Spinal cord (tissue), 10 donors: ENCODE results near the gene DIP2B. TPM values are rescaled to one million over a fixed set of nuclear protein-coding genes. Genes with fewer than 3 reads are reported as not detected.

ENCODE experiments used
- DNase-seq, 6 donors: peaks; one replicate each; pipeline versions ENCODE4 v3.0.0 to v3.0.0-alpha.2; 2013 to 2015; ENCODE audit warnings: low spot score in 6 of 6, low read depth in 4 of 6
- H3K27ac ChIP-seq: one replicate; pipeline ENCODE4 v1.5.1; 2013; ENCODE audit warnings: low read depth, low read length, control low read depth
- H3K27me3 ChIP-seq: one replicate; pipeline ENCODE4 v1.6.1; 2013; ENCODE audit warnings: low read length; ENCODE audit not compliant: control insufficient read depth, insufficient read depth
- H3K36me3 ChIP-seq: one replicate; pipeline ENCODE4 v1.6.1; 2013; ENCODE audit warnings: low read length; ENCODE audit not compliant: control insufficient read depth, insufficient read depth
- H3K4me1 ChIP-seq: one replicate; pipeline ENCODE4 v1.6.1; 2013; ENCODE audit warnings: low read length; ENCODE audit not compliant: control insufficient read depth, insufficient read depth
- H3K4me3 ChIP-seq: one replicate; pipeline ENCODE4 v1.5.1; 2013; ENCODE audit warnings: low read depth, low read length, control low read depth
- H3K9me3 ChIP-seq: one replicate; pipeline ENCODE4 v1.6.1; 2013; ENCODE audit warnings: low read length; ENCODE audit not compliant: control insufficient read depth, insufficient read depth
- WGBS: methylation state at CpG from one replicate; pipeline ENCODE4 v1.1.5; 2013; ENCODE audit warnings: missing lambda C conversion rate; ENCODE audit not compliant: insufficient coverage; 5-methylcytosine and 5-hydroxymethylcytosine counted together
- polyA plus RNA-seq, 2 donors: library from polyadenylated mRNA; unstranded; fragments of 120-200 nt; gene quantifications; one replicate each; pipeline ENCODE4 v1.2.1, GENCODE V29; 2013; ENCODE audit not compliant: insufficient read length in 2 of 2
- total RNA-seq, 2 donors: library from RNA; depleted of rRNA in 1 of 2; stranded (reverse); fragments of 120-200 nt in 1 of 2; fragments of >200 nt in 1 of 2; gene quantifications; one replicate each; pipeline versions ENCODE4 v1.2.3 to v1.2.4, GENCODE V29; 2013 to 2014
- donor health status: healthy.

The DIP2B gene
- total and polyA plus RNA-seq, 4 donors = 41.8 to 90.8 (median 54.0) TPM

DNA sequence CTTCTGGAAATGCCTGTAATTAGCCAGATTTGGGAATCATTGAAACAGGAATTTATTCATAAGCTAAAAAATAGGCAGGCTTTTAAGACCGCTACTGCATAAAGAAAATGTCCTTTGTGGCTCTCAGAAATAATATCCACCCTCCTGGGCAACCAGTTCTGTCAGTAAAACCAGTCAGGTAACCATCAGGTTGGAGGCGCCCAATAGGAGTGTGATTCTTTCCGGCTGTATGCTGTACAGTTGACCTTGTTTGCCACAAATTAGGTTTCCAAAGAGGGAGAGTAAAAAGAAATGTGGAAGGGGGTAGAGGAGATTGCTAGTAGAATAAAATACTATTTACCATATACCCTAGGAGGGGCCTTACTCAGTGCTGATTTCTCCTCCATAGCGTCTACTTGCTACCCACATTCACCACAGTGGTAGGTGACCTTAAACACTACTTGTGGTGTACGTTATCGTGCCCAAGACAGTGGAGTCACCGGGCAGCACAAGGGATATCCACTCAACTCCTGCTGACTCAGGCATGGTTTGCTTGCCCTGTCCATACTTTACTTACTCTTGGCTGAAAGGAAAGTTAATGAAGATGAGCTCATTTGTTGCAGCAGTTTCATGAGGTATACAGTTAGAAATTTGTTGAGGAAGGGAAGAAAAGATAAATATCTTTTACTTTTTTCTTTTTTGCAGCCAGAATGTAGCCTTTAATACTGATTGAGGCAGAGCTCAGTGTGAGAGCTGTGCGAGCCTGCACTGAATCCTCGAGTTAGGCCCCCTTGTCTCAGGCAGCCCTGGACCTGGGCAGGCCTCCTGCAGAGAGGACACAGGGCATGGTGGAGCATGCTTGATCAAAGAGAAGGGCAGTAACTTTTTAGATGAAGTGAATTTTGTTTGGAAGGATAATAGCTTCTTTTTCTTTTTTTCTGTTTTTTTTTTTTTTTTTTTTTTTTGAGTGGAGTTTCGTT lies 76.7 kb downstream of the DIP2B start:
- 56% methylated on average over 2 of the region's 10 CpGs for WGBS
- Histone ChIP-seq H3K27ac (no peak overlapping the region), H3K27me3 (no peaks in the 10 kb centered on the region), H3K9me3 (no peaks in the 10 kb centered on the region), H3K36me3 (no peaks in the 10 kb centered on the region), H3K4me3 (no peak overlapping the region), H3K4me1 (peaks cover 6% of the 10 kb centered on the region)
- no peak for DNase-seq

DNA sequence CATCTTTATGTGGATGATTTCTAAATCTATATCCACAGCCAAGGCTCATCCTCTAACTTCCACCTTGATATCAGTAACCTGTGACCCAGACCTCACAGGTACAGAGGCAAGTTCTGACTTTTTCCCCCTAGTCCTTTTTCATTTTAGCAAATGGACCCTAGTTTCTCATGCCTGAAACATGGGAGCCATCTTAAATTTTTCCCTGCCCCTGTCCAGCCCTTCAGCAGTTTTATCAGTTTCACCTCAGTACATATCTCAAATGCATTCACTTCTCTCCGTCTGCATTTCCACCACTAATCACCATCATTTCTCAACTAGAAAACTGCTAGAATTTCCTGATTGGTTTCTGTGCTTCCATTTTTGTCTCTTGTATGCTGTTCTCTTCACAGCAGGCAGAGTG lies 79.3 kb downstream of the DIP2B start:
- H3K4me1 ChIP-seq = peaks cover 6% of the 10 kb centered on the region
- H3K36me3 ChIP-seq = no peaks in the 10 kb centered on the region
- 100% methylated on average over 1 of the region's 1 CpG for WGBS
- H3K27ac ChIP-seq = no peak overlapping the region
- no peaks in the 10 kb centered on the region for H3K27me3 ChIP-seq
- H3K4me3 ChIP-seq = no peak overlapping the region
- no peaks in the 10 kb centered on the region for H3K9me3 ChIP-seq
- DNase-seq = no peak

DNA sequence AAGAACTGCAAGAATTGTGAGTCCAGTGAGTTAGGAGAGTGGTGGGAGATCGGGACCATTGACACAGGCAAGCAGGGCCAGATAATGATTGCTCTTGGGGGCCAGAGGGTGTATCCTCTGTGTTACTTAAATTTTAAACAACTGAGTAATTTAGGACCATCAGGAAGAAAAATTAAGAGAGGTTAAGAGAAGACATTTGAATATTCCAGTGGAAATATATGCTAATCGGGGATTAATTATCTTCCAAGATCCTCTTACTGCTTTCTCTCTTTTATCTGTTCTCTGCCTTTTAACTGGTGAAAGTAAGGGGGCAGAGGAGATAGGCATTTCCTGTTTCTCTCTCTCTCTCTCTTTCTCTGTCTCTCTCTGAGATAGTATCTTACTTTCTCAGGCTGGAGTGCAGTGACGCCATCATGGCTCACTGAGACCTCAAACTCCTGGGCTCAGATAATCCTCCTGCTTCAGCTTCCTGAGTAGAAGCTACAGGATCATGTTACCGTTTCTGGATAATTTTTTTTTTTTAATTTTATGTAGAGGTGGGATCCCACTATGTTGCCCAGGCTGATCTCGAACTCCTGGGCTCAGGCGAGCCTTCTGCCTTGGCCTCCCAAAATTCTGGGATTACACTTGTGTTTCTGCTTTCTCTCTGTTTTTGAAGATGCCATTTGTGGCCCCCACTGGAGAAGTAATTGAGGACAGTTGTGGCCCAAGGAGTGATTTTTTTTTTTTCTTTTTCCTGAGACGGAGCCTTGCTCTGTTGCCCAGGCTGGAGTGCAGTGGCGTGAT lies 85.1 kb downstream of the DIP2B start:
- H3K4me3 ChIP-seq = no peak overlapping the region
- H3K27me3 ChIP-seq = no peaks in the 10 kb centered on the region
- H3K4me1 ChIP-seq = no peaks in the 10 kb centered on the region
- WGBS = 93% methylated on average over 4 of the region's 8 CpGs
- DNase-seq = no peak
- no peak overlapping the region for H3K27ac ChIP-seq
- no peaks in the 10 kb centered on the region for H3K9me3 ChIP-seq
- H3K36me3 ChIP-seq = no peaks in the 10 kb centered on the region

DNA sequence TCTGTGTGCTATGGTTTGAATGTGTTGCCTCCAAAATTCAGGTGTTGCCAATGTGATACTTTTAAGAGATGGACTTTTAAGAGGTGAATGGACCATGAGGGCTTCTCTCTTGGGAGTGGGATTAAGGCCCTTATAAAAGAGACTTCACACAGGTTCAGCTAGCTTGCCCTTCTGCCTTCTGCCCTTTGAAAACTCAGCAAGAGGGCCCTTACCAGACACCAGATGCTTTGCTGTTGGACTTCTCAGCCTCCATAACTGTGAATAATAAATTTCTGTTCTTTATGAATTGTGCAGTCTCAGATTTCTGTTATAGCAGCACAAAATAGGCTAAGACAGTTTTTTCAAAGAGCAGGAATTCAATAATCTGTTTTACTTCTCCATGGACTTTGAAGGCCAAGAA lies 86.1 kb downstream of the DIP2B start:
- Histone ChIP-seq H3K9me3 (no peaks in the 10 kb centered on the region), H3K4me3 (no peak overlapping the region), H3K27me3 (no peaks in the 10 kb centered on the region), H3K36me3 (no peaks in the 10 kb centered on the region), H3K4me1 (no peaks in the 10 kb centered on the region), H3K27ac (no peak overlapping the region)
- DNase-seq = no peak

DNA sequence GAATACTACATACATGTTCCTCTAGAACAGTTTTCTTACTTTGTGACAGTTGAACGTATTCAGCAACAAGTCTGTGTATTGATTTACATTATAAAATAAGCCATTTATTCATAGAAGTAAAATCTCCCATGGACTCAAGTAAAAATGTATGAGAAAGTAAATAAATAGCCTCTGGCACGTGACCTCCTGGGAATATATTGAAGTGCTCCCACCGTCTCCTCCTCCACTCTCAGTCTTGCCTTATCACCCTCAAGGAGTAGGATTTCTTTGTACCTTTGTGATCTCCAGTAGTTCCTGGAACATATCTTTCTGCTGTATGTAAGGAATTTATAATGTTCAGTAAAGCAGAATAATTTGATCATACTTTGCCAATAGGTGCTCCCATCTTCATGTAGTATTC lies 90.9 kb downstream of the DIP2B start:
- Histone ChIP-seq H3K4me1 (peaks cover 3% of the 10 kb centered on the region), H3K36me3 (no peaks in the 10 kb centered on the region), H3K4me3 (no peak overlapping the region), H3K9me3 (no peaks in the 10 kb centered on the region), H3K27ac (no peak overlapping the region), H3K27me3 (no peaks in the 10 kb centered on the region)
- no CpG with 5 or more reads among the region's 3 CpGs for WGBS
- no peak for DNase-seq

DNA sequence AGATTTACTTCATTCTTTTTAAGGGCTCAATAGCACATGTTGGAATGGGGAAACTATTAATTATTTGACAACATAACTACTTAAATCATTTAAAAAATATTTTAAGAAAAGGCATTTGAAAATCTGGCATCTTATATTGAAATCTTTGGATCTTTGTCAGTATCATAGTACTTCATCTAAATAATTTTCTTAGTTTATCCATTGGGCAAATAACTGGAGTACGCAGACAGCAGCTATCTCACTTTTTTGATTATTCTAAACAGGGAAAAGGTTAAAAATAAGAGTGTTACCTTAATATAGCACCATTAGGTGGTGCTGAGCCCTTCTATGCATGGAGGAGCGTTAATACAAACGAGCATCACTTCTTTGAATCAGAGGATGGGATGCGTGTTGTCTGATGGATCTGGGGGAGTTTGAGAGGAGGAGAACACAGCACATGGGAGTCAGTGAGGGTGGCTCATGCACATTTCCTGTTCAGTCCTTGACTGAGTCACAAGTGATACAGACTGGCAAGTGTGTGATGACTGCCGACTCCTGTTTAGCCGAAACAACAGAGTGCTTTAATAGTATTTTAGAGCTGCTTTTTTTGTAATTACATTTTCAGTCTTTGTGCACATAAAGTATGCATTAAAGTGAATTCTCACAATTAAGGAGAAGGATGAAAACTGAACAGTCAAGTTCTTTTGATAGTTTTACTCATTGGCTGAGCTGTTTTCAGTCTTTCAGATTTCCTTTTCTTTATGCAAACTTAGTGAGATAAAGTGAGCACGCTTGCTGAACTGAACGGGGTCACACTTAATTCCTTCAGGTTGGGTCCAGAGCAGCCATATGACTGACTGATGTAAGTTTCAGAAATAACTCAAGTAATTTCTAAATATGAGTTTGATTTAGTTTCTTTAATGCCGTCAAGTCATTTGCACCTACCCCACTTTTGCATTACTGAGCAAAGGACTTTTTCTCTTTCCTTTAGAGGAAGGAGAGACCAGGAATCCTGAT lies 92.7 kb downstream of the DIP2B start:
- H3K27ac ChIP-seq = no peak overlapping the region
- H3K4me3 ChIP-seq = no peak overlapping the region
- H3K4me1 ChIP-seq = peaks cover 3% of the 10 kb centered on the region
- no peak for DNase-seq
- H3K36me3 ChIP-seq = no peaks in the 10 kb centered on the region
- WGBS = 50% methylated on average over 3 of the region's 9 CpGs
- H3K9me3 ChIP-seq = no peaks in the 10 kb centered on the region
- no peaks in the 10 kb centered on the region for H3K27me3 ChIP-seq

DNA sequence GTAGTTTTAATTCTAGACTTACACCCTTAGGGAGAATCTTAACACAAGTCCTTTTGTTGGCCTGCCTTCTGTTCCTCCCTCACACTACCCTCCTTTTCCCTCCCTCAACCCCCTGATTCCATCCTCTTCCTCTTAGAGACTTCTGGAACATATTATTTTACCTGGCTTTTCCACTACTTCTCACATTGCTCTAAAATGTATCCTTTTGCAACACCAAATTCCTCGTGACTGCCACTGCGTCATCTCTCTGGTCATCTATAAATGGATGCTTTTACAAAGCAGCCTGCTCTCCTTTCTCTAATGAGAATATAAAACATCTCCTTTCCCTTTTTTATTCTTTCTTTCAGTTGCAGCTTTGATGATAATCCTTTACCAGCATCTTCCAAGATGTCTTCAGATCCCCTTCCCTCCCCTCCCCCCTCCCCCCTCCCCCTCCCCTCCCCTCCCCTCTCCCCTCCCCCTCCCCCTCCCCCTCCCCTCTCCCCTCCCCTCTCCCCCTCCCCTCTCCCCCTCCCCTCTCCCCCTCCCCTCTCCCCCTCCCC lies 93.6 kb downstream of the DIP2B start:
- WGBS = 83% methylated on average over 2 of the region's 2 CpGs
- DNase-seq = no peak
- Histone ChIP-seq H3K36me3 (no peaks in the 10 kb centered on the region), H3K27ac (no peak overlapping the region), H3K27me3 (no peaks in the 10 kb centered on the region), H3K4me1 (peaks cover 3% of the 10 kb centered on the region), H3K4me3 (no peak overlapping the region), H3K9me3 (no peaks in the 10 kb centered on the region)

DNA sequence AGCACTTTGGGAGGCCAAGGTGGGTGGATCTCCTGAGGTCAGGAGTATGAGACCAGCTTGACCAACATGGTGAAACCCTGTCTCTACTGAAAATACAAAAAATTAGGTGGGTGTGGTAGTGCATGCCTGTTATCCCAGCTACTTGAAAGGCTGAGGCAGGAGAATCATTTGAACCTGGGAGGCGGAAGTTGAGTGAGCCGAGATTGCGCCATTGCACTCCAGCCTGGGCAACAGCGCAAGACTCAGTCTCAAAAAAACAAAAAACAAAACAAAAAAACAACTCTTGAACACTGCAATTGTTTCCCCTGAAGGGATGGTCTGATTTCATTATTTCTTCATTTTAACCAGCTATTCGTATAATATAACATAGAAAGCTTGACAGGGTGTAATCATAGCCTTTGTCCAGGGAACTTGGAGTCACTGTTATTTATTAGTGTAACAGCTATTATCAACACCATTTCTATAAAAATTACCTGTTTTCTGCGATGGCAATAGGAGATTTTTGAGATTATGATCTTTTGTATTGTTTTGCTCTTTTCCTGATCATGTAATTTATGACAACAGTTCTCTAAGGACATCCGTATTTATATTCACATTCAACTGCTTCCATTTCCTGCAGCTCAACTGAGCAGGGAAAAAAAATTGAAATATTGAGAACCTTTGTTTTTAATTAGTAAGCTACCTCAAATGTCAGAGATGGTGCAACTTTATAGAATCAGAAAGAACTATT lies 94.7 kb downstream of the DIP2B start:
- no peaks in the 10 kb centered on the region for H3K9me3 ChIP-seq
- no peak overlapping the region for H3K27ac ChIP-seq
- H3K4me1 ChIP-seq = peaks cover 3% of the 10 kb centered on the region
- no CpG with 5 or more reads among the region's 7 CpGs for WGBS
- no peaks in the 10 kb centered on the region for H3K36me3 ChIP-seq
- H3K4me3 ChIP-seq = no peak overlapping the region
- no peaks in the 10 kb centered on the region for H3K27me3 ChIP-seq
- DNase-seq = no peak
